NB4 (cell line): ENCODE measurements around the gene ANP32B.

Experiments used
- CTCF ChIP-seq: IDR thresholded peaks from one replicate; pipeline ENCODE4 v1.5.1; 2012; ENCODE audit warnings: low read depth, low read length
- MAX ChIP-seq: IDR thresholded peaks from 2 replicates; pipeline ENCODE4 v1.6.1; 2011; ENCODE audit warnings: low read depth, low read length
- MYC ChIP-seq: IDR thresholded peaks from 2 replicates; pipeline ENCODE4 v1.6.1; 2011; ENCODE audit warnings: low read depth, low read length
- POLR2A ChIP-seq: IDR thresholded peaks from 2 replicates; pipeline ENCODE4 v1.6.1; 2011; ENCODE audit warnings: mild to moderate bottlenecking; ENCODE audit not compliant: insufficient read length; ENCODE audit errors: extremely low read depth

GRCh38 chr9:97993000-97993399, 9.9 kb downstream of the ANP32B start:
- TF ChIP-seq CTCF = no peak
- no peak for TF ChIP-seq MAX
- no peak for TF ChIP-seq POLR2A
- TF ChIP-seq MYC = no peak
